Fibroblast of skin of scalp (primary cell): Measurements from ENCODE around the gene GSN.
A peak's percentile ranks its signal among the peaks of the same experiment; 100 is the strongest.

Experiments used
- DNase-seq: peaks from one replicate; pipeline ENCODE4 v3.0.0-alpha.2; 2013

GSN gene

GRCh38 chr9:121323449-121324151, 55.6 kb downstream of the GSN start:
- no peak for DNase-seq

GRCh38 chr9:121324316-121324715, 56.4 kb downstream of the GSN start:
- DNase-seq, result no peak

GRCh38 chr9:121324755-121325154, 56.8 kb downstream of the GSN start:
- no peak for DNase-seq

DNA sequence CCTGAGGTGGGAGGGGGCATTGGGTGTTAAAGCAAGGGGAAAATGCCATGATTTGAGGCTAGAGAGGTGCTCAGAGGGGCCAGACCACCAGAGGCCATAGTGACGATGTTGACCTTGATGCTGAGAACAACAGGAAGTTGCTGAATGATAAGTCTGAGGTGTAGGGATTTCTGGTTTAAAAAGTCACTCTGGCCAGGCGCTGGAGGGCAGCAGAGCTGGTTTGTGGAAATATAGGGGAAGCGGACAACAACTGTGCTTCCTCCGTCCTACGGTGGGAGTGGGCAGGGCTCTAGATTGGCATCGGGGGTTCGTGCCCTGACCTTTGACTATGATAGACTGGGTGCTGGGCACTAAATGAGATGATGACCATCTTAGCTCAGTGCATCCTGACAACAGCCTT, 57.4 kb downstream of the GSN start:
- no peak for DNase-seq

DNA sequence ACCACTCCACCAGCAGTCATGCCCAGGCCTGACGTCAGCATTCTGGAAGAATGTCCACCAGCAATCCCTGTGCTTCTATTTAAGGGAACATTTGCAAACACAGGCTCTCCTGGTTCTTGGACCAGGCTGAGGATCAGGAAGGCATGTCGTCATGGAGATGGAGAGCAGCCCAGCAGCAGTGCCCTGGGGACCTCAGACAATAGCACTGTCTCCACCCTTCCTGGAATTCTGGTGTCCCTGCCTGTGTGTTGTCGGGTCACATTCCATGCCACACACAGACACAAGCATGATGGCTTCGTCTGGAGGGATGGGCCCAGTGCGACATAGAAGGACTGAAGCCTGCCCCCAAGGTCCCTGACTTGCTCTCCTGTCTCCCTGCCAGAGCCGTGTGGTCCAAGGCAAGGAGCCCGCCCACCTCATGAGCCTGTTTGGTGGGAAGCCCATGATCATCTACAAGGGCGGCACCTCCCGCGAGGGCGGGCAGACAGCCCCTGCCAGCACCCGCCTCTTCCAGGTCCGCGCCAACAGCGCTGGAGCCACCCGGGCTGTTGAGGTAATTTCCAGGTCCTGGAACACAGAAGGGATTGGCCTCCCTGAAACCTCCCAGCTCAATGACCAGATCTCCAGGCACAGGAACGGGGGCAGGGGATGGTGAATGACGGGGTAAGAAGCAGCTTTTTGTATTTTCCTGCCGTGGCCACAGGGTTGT, 58.3 kb downstream of the GSN start:
- DNase-seq, result peak; percentile 97

DNA sequence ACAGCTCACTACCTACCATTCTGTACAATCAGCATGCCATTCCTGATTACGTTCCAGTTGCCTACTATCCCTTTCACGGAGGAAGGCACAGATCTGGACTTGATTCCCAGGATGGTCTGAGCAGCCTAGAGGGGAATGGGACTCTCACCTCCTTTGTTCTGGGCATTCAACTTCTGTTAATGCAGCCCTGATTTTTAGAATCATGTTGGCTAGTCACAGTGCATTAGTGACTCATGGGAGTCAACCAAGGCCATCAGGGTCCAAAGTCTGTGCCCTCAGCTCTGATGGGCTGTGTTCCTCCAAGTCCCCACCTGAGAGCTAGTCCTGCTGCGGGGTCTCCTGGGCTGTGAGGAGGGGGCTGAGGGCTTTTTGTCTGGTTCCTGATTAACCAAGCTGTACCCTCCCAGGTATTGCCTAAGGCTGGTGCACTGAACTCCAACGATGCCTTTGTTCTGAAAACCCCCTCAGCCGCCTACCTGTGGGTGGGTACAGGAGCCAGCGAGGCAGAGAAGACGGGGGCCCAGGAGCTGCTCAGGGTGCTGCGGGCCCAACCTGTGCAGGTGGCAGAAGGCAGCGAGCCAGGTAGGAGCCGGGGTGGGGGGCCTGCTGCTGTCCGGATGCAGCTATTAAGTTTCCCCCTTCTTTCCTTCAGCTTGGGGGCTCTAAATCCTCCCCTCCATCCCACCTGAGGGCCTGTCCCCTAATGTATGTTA, 59.1 kb downstream of the GSN start:
- no peak for DNase-seq

GRCh38 chr9:121328476-121328875, 60.5 kb downstream of the GSN start:
- DNase-seq, result no peak

DNA sequence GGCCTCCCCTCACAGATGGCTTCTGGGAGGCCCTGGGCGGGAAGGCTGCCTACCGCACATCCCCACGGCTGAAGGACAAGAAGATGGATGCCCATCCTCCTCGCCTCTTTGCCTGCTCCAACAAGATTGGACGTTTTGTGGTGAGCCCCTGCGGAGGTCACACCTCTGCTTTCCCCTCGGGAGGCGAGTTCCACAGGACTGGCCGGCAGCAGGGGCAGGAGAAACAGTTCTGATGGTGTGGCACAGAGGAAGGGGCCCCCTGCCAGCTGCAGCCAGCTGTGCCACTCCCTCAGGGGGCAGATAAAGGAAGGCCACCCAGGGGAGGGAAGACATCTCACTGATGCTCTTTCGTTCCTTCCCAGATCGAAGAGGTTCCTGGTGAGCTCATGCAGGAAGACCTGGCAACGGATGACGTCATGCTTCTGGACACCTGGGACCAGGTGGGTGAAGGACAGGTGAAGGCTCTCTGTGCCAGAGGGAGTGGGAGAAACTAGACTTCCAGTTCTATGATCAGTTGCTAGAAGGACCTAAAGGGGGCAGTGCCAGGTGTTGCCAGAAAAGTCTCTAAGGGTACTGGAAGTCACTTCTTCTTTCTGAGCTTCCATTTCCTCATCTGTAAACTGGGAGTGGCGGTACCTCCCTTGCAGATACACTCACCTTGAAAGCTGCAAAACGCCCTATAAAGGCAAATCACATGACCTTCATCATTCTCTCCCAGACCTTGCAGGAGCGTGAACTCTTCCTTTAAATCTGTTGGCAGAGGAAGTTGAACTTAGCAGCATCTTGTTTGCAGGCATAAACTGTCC, 61.1 kb downstream of the GSN start:
- no peak for DNase-seq

GRCh38 chr9:121331549-121331948, 63.6 kb downstream of the GSN start:
- no peak for DNase-seq

DNA sequence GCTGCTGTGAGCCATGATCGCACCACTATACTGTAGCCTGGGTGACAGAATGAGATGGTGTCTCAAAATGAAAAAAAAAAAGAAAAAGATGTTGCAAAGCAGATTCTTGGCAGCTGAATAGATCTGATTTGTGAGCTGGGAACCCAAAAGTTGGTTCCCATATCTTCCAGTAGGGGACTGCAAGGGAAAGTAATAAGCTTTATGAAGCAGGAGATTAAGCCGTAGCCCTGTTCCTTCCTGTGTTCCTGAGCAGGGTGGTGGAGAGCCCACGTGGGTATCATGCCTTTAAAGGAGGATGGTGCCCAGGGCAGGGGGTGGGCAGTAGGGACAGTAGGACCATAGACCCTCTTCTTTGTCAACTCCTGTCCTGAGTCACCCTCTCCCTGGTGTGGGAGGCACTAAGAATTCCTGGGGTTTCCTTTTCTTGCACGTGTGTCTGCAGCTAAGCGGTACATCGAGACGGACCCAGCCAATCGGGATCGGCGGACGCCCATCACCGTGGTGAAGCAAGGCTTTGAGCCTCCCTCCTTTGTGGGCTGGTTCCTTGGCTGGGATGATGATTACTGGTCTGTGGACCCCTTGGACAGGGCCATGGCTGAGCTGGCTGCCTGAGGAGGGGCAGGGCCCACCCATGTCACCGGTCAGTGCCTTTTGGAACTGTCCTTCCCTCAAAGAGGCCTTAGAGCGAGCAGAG, 64.2 kb downstream of the GSN start:
- peak; percentile 77 for DNase-seq

DNA sequence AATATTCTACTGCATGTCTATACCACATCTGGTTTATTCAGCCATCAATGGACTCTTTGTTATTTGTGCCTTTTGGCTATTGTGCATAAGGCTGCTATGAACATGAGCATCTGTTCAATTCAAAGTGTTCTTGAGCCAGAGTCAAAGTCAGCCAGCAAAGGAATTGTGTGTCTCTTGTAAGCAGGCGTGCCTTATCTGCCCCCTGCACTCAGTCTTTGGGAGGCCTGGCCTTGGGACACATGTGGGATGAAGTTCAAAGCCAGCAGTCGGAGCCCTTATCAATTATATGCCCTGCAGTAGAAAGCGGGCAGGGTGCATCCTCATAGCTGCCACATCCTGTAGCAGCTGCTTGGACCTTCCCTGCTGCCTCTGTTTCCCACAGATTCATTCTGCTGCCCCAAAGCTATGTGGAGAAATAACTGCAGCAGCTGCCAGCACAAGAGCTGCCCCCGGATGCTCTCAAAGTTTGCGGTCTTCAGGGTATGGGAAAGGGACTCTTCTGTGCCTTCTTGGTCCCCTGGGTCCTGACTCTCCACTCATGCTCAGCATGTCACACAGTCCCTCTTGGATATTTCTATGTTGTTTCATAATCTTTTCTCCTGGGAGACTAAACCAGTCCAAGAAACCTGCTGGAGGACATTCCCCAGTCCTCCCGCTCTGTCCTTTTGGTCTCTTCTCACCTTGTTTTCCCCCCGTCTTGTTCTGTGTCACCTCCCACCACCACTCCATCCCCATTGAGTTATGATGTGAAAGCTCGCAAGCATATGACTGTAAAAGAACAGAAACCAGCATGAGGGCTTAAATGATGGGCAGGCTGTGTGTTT, 66.2 kb downstream of the GSN start:
- DNase-seq, result no peak

DNA sequence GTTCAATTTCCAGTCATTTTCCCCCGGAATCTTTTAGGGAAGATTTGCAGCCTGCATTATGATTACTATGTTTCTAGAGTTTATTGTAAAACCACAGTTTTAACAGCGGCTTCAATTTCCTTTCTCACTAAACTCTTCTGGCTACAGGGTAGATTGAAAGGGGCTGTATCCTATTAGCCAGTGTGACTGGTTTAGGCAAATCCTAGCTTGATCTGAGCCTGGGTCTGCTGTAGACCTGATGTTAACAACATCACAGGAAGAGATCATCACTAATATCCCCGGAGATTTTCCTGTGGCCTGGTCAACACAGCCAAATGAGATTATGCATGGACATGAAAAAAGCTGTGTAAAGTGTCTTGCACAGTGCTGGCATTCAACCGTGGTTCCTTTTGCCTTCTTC, 68.7 kb downstream of the GSN start:
- DNase-seq, result no peak

GRCh38 chr9:121339437-121339836, 71.5 kb downstream of the GSN start:
- DNase-seq, result no peak

GRCh38 chr9:121340676-121341392, 72.9 kb downstream of the GSN start:
- DNase-seq, result no peak

- no peak for DNase-seq
These were observed 76.2 kb downstream of the GSN start for GRCh38 chr9:121344184-121344583.

DNA sequence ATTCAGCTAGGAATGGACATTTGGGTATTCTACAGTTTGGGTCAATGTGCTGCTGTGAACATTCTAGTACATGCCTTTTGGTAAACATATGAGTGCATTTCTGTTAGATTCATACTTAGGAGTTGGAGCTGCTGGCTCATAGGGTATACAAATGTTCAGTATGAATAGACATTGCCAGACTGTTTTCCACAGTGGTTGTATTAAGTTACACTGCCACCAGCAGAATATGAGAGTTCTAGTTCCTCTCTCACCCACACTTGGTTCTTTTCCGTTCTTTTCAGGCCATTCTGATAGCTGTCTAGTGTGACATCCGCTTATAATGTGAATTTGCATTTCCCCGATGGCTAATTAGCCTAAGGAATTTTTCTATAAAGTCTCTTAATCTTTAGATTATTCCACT, 77.1 kb downstream of the GSN start:
- DNase-seq, result no peak

- DNase-seq, result no peak
These were observed 80.3 kb downstream of the GSN start for GRCh38 chr9:121348221-121348620.

DNA sequence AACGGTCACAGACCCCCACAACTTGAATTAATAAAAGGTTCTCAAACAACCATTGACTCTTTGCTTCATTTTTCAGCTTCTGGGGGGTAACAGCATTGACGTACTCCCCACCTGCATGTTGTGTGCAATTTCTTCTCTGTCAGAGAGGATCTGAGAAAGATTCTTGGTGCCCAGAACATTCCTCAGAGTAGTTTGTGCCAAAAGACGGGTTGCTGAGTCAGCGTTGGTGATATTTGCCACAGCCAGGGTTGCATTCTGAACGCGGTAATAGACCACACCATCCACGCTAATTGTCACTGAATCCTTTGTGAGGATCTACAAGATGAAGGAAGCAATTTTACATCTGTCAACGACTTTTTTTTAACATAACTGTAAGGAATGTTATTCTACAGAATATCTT, 81.0 kb downstream of the GSN start:
- DNase-seq, result peak; percentile 34

GRCh38 chr9:121350036-121350435, 82.1 kb downstream of the GSN start:
- DNase-seq, result no peak

DNA sequence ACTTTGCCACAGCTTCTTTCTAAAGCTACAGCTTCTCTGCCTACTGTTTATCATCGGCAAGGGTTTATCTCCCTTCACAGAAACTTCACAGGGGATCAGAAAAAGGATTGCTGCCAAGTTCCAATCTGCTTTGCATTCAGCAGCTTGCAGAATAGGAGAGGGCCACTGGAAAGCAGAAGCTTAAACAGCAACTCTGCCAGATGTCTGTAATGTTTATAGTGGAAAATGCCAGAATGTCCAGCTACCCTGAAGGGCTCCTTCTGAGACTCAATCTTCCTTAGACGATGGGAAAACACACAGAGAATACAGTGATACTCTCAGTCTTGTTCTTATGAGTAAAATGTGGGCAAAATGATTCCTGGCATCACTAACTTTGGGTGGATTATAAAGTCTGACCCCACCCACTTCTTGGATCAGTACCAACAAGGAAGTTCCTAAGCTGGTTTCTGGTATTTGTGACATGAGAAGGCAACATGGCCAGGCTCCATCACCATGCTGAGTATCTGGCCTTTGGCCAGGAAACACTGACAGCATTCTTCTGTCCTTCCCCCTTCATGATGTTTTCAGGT, 83.1 kb downstream of the GSN start:
- DNase-seq, result peak; percentile 98
